HG03571 (cell line): Measurements from ENCODE around the gene MCU.
"Not testable (repeated sequence)": the region's sequence is repeated elsewhere in the genome, so short reads cannot be mapped to it uniquely, and the experiment has no call there.

ENCODE experiments used
- ATAC-seq: cut with Tn5 transposase; IDR thresholded peaks from one replicate; pipeline ENCODE4 v1.9.1; 2021; ENCODE audit not compliant: unreplicated experiment

The MCU gene

DNA sequence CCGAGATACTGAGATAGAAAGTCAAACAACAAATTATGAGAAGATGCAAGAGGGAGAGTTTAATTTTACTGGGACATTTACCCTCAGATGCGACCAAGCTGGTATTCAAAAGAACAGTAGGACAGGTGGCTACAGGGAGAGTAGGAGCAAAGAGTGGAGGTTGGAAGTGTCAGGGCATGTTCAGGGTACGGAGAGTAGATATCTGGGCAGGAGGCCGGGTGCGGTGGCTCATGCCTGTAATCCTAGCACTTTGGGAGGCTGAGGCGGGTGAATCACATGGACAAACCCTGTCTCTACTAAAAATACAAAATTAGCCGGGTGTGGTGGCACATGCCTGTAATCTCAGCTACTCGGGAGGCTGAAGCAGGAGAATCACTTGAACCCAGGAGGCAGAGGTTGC is 5.5 kb upstream of the MCU start:
- not testable (repeated sequence) for ATAC-seq

DNA sequence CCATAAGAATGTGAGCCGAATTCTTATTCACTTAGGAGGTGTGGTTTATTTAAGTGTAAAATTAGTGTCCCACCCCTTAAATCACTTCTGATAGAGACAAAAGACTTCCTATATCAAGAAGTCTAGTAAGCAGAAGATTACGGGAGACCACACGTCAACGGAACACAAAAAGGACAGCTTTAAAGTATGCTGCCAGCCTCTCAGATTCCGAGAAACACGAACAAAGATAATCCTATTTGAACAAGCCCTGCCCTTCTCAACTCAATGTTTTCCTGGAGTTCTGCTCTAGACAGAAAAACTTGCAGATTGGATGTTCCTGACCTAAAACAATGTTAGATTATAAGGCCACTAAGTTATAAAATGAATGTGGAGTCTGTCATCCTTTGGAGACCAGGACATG is 4.9 kb upstream of the MCU start:
- ATAC-seq: no peak

DNA sequence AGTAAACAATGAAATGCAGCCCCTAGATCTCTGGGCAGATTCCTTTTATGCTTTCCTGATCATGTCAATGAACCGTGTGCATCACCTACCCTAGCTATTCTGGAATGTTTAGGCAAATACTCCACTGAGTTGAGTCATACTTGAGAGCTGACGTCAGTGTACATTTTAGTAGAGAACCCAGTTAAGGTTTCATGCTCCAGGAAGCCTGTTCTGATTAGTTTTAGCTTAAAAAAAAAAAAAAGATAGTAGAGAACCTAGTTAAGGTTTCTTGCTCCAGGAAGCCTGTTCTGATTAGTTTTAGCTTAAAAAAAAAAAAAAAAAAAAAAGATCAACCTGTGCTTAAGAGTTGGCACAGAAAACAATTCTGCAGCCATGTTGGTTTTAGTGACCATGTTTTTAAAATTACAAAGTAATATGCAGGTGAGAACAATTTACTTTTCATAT is 3.7 kb upstream of the MCU start:
- ATAC-seq: no peak

DNA sequence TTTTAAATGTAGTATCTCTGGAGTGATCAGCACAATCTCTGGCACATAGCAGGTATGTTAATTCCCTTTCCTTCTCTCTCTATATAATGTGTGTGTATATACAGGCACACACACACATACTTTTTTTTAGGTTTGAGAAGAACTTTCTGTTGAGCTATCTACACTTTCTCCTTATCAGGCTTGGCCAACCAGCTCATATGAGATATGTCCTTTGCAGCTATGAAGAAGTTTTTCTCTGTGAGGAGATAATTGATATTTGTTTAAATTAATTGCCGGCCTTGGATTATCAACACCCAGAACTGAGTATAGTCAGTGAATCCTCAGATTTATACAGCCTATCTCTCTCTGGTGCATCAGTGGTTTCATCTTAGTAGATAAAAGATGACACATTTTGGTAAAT is 2.3 kb upstream of the MCU start:
- ATAC-seq: no peak

DNA sequence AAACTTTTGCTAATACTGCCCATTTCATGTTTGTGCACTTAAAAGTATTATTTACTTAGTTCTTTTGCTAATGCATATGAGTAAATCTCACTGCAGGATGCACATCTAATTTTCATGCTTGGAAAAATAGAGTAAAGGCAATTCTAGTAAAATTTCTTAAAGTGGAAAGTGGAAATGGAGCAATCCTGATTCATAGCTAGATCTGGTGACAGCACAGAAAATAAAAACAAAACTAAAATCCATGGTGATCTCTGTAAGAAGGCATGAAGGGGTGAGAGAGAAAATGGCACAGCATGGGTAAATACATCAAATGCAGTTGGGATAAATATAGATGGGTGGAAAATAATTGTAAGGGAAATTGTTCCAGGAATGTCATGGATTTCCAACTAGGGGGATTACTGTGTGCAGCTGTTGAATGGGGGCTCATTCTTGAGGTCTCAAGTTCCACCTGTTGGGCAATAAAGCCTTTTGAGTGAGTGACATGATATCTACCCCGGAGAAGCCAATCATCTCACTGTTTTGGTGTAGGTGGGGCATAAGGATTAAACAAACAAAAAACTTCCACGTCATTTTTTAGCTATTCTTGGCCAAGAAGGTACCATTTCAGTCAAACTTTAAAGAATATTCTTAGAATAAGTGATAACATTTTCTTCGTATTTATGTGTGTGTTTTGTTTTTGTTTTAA is 1.7 kb upstream of the MCU start:
- ATAC-seq: no peak

DNA sequence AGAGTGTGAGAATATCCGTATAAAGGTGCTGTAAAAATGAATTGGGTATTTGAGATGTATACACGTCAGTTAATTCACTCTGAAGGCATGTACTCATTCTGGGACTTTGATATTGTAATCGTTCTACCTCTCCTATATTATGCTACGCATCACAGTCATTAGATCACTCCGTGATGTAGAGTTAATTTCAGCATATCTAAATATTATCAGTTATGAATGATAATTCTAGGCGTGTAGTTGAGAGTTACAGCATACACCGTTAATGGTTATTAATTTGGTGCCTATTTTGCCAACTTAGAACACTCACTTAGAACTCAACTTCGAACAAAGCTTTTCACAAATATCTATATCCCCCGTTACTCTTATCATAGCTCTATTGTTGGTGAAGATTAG is 477 bp upstream of the MCU start:
- ATAC-seq: no peak

DNA sequence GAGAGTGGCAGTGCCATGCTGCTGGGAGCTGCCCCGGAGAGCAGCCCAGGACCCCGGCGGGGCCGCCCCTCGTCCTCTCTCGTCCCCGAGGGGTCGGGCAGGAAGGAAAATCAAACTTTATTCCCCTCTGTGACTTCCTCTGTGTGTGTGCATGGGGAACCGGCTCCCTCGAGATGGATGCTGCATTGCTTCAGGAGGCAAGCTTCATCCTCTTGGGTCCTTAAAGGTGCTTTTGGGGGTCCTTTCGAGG is 726 bp downstream of the MCU start:
- no peak for ATAC-seq

DNA sequence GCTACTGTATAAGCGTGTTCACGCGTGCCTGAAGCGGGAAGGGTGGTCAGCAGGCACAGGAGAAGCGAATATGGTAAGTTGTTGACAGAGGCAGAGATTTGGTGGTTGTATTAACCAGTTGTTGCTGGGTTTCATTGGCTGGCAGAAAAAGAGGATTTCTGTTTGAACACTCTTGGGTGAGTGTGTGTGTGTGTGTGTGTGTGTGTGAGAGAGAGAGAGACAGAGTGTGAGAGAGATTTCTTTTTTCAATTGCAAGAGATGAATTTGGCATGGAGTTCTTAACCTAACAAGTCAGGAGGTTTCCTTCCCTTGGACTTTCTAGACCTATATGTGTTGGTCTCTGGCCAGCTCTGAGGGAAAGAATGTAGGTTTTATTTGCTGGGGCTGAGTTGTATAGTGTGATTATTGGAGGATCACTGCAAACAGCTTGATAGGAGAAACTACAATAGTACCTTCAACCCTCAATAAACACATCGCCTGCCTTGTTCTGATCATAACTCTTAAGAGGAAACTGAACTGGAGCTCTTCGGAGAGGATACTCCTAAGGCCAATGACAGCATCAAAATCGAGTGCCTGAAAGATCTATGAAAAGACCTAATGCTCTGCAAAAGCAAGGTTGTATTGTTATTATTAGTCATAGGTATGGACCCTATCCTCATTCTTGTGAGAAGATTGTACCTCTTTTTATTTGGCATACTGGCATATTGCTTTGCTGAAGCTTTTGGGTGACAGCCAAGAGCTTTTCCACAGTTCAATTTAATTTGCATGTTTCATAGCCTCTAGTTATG is 1.2 kb downstream of the MCU start:
- ATAC-seq: no peak

DNA sequence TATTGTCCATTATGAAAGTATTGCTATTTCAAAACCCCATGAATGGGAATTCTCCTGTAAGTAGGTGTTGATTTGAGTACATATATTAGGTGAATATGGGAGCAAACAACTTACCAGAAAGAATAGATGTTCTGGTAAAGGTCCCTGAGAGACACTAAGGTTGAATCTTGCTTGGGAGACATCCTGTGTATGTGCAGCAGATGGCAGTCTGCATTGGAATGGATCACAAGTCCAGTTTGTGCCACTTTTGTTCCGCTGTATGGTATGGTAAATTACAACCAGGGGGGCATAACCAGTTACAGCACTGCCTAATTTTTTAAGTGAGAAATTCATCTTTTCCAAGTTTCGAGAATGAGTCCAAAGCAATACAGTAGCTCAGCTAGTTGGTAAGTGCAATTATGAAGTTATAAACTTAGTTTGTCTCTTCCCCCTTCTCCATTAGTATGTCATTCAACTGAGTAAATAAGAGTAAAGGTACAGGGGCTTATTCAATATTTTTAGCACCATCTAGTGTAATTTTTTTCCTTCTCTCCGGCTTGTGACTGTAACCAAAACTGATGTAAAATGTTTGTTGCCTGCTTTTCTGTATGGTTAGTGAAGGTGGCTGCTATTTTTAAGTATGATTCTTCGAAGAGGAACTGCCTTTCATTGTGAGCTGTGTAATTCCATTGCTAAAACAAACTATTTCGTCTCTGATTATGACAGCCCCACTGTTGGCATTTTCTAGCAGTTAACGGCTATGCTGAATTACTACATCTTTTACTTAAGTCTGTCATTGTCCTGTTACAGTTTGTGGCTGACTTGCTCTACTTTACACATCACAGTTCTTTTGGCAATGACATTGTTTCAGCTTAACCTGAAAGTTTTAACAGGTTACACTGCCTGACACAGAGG is 2.8 kb downstream of the MCU start:
- ATAC-seq: no peak

DNA sequence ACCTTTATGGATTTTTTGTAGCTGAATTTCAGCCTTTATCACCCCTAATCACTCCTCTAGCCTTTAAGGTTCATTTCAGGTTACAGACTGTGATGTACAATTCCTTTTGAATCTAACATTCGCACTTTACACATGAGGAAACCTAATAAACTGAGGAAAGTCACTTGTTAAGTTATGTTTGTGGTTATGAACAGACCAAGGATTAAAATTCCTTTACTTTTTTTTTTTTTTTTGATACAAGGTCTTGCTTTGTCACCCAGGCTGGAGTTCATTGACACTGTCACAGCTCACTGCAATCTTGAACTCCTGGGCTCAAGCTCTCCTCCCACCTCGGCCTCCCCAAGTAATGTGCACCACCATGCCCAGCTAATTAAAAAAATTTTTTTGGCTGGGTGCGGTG is 3.6 kb downstream of the MCU start:
- no peak for ATAC-seq

DNA sequence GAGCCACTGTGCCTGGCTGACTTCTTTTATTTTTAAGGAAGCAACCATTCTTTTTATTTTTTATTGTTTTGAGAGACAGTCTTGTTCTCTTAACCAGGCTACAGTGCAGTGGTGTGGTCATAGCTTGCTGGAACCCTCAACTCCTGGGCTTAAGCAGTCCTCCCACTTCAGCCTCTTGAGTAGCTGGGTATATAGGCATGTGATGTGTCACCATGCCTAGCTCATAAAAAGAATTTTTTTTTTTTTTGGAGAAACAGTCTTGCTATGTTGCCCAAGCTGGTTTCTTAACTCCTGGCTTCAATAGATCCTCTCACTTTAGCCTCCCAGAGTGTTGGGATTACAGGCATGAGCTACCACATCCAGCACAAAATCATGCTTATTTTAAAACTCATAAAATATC is 5.8 kb downstream of the MCU start:
- ATAC-seq: no peak

DNA sequence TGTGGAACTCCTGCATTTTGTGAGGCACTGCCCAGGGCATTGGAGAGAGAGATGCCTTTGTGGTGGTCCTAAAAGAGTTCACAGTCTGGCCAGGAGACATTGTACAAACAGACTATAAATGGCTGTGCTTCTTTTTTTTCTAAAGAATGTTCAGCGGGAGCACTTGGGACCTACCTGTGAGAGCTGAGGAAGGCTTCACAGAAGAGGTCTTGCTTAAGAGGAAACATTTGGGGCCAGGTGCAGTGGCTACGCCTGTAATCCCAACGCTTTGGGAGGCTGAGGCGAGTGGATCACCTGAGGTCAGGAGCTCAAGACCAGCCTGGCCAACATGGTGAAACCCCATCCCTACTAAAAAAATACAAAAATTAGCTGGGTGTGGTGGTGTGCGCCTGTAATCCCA is 10.5 kb downstream of the MCU start:
- ATAC-seq: not testable (repeated sequence)

DNA sequence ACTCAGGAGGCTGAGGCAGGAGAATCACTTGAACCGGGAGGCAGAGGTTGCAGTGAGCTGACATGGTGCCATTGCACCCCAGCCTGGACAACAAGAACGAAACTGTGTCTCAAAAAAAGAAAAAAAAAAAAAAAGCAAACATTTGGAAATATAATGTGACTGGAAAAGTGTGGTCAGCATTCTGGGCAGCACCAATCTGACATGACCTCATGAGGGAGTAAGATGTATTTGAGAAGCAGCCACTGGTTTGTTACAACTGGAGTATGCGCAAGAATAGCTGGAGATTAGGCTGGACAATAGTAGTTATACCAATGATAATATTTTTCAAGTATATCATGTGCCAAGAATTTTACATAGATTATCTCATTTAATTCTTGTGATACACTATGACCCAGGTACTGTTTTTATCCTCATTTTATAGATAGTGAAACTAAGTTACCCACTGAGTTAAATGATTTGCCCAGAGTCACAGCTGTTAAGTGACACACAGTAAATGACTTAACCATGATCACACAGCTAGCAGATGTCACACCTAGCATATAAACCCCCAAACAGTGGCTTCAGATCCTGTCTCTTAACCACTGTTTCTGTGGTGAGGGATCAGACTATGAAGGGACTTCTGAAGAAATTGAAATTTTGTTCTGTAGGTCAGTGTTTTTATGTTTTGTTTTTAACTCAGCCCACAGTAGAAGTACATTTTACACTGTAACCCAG is 11.1 kb downstream of the MCU start:
- ATAC-seq: no peak

DNA sequence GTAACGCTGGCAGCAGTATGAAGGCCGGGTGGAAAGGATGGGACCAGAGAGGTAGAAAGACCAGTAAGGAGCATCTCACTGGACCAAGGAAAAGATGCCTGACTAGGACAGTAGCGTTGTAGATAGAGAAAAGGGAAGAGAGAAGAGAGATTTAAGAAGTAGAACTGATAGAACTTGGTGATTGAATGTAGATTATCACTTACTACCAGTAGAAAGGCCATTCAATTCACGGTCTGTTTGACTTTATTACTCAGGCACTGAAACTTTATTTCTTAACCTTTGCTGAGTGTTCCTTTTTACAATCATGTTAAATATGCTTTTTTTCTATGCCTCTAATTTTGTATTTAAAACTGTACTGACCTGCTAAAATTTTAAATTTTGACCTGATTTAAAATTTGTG is 12.2 kb downstream of the MCU start:
- ATAC-seq: no peak

DNA sequence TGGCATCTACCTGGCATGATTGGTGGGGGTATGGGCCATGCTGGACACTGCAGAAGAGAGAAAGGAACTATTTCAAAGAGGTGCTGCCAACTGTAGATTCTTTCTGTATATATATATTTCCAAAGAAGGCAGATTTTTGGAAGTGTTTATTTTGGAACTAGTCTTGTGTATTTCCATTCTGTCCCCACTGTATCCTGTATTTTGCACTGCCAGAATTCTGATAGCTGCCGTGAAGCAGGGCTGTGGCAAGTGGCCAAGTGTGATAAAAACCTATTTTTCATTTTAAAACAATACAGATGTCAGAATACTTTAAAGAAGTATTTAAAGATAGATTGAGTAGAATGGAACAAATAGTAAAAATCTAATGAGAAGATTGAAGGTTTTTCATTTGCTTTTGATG is 17.1 kb downstream of the MCU start:
- ATAC-seq: no peak

DNA sequence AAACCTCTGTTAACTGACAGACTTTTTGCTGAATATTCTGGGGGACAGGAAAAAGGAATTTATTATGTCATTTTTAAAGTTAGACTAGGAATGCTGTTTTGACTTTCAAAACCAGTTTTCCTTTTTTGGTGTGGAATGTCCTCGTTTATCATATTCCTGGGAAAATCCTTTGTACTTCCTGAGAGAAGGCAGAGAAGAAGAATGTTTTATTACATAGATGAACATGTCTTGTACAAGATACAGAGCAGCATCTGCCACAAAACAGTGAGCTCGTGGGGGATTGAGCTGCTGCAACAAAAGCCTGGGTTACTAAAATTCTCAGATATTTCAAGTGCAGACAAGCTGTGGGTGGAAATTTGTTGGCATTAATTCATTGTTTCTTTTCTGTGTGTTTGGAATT is 20.2 kb downstream of the MCU start:
- no peak for ATAC-seq

DNA sequence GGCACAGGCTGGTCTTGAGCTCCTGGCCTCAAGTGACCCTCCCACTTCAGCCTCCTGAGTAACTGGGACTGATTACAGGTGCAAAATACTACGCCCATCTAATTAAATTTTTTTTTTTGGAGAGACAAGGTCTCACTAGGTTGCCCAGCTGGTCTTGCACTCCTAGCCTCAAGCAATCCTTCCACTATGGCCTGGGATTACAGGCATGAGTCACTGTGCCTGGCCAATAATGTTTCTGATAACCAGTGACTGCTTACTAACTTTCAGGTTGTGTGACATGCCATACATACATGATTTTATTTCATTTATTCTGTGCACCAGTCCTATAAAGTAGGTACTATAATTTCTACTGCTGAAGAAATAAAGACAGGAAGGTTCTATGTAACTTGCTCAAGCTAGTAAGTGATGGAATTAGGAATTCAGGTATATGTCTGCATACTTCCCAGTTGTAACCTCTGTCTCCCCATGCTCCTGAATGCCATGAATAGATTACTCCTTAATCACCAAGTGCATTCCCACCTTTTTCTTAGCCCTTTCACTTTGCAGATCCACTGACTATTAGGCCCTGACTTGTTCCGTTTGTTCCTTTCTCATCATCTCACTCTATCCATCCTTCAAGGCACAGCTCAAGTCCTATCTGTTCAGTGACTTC is 28.1 kb downstream of the MCU start:
- ATAC-seq: no peak

DNA sequence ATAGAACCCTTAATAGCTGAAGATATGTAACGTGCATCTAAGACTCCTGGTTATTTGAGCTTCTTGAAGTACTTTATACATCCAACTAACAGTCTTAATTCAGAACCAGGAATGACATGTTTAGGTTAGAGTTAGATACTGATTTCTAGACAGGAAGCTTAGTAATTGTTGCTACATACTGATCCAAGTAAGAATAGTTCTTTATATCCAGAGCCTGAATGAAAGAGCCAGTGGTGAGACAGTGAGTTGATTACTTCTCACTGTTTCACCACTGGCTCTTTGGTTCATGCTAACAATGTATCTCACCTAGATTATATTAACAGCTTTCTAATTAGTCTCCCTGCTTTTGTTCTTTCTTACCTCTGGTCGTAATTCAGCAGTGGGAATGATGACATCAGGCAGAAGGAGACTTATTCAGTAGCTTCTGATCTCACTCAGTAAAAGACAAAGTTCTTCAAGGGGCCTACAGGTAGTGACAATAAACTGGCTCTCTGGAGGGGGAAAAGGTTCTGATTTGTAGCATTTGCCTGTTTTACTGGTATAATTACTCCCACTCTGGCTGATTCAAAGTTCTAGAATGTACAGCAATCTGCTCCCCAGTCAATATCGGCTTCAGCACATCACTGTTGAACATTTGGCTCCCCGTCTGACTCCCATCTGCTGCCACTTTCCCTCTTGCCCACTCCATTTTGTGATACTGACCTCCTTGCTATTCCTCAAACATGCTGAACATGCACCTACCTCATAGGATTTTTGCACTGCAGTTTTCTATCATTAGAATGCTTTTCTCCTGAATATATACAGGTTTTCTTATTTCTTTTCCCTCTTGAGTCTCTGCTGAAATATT is 29.1 kb downstream of the MCU start:
- ATAC-seq: no peak

DNA sequence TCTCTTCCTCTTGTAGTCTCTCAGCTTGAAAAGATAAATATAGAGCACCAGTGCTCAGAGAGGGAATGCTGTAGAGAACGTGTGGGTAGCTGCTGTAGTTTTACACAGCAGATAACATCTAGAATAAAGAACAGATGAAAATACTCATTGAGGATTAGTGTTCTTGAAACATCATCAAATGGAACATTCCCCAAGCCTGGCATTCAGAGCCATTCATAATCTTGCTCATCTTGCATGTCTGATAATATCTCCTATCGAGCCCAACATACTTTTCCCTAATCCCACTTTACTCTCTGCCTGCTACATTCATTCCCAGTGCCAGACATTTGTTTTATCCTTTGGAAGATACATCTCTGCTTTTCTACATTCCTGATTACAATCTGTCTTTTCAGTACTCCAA is 35.2 kb downstream of the MCU start:
- no peak for ATAC-seq

DNA sequence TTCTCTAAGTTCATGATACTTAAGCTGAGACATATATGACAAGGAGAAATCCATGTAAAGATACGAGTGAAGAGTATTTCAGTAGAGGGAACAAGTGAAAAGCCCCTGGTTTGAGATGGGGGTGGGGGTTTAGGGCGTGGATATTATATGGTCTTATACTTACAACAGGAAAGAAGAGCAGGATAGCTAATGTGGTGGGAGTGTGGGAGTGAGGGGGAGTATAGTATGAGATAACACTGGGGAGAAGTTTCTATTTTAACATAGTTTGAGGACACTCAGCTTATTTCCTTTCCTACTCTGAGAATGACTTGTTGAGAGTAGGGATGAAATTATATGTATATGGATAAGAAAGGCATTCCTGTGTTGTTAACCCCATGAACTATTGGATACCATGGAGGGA is 36.5 kb downstream of the MCU start:
- no peak for ATAC-seq
